CD4-positive, alpha-beta T cell treated with Interleukin-6 for 4 hours (primary cell): ENCODE data around the gene SYT7.

ENCODE experiments used
- DNase-seq: peaks from one replicate; pipeline ENCODE4 v3.0.0-alpha.2; 2020; ENCODE audit warnings: mixed read lengths

SYT7 gene

DNA sequence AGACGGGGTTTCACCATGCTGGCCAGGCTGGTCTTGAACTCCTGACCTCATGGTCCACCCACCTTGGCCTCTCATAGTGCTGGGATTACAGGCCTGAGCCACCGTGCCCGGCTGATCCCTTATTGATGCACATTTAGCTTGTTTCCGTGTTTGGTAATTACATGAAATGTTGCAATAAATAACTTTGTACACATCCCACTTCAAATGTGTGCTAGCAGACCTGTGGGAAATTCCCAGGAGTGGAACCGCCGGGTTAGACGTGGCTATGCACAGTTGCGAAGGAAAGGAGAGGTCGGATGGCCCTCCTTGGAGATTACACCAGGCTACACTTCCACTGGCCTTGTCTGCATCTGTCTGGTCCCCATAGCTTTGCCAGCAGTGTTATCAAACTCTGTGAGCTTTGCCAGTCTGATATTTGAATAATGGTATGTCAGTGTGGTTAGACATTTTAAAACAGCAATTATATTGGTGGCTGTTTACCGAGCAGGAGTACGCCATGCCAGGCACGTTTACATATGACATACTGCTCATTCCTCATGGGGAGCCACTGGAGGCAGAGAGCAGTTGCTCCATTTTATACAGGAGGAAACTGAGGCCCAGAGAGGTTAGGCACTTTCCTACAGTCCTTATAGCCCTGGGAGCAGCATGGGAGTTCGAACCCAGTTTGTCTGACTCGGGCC is 27.2 kb upstream of the SYT7 start:
- DNase-seq, result no peak

DNA sequence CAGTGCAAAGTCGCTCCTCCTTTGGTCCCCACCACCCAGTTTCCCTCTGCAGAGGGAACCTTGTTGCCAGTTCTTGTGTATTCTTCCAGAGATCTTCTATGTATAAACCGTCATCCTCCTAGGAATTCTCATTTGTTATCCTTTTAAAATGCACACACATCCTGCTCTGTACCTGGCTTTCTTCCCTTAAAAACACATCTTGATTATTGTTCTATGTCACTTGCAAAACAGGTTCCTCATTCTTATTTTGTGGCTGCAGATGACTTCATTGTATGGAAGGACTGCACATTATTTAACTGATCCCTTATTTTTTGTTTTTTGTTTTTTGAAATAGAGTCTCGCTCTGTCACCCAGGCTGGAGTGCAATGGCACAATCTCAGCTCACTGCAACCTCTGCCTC is 26.6 kb upstream of the SYT7 start:
- DNase-seq, result no peak

DNA sequence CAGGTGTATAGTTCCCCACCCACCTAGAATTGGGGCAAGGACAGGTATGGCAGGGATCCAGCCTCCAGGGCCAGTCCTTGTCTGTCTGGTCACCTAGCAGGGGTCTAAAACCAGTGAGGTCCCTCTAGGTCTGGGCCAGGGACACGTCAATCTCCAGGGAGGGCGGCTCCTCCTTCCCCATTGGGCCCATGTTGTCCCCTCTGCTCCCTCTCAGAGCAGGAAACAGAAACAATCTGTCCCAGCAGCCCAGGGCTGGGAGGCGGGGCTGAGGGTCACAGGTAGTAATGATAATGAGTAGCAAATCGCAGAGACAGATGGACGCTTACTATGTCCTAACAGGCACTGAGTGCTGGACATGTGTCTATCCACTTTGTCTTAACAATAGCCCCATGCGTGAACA is 22.8 kb upstream of the SYT7 start:
- DNase-seq, result no peak

DNA sequence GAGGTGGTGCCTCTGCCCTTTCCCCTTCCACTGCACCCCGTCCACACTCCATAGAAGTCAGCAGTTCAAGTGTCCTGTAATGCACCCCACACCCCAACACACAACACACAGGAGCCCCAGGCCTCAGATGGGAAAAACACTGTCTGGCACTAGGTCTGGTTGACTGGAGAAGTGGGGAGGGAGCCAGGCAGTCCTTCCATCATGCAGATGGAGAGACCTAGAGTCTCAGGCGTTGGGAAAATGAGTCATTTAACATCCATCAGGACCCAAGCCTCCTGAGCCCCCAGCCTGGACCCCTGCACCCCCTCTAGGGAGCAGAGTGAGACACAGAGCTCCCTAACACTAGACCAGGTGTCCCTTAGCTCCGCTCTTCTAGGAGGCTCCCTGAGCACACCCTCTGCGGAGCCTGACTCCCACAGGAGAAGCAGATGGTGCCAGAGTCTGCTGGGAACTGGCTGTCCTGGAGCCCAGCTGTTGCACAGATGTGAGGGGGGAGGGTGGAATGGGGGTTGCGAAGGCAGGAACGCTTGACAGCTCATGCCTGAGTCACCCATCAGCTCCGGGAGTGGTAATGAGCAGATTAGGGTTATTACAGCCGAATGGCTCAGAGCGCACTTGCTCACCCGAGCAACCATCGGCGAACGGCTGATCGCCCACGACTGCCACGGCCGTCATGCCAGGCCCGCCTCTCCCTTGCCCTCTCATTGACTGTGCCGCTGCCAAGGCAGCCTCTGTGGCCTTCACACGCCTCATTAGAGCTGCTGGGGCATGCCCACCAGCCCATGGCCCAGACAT is 22.1 kb upstream of the SYT7 start:
- no peak for DNase-seq

DNA sequence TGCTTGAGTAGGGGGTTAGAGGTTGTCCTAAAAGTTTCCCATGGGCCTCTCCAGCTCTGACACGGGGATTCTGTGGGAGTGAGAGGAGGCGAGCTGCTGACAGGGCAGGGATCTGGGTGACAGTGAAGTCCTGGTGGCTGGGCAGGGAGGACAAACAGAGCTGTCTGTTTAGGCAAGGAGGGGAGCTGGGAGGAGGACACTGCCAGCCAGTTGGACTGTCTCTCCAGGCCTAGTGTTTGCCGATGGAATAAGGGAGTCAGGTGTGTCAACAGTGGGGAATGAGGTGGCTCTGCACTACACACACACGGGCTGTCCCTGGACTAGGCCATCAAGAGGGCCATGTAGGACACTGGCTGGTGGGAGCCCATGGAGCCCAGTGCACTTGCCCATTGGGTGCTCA is 20.6 kb upstream of the SYT7 start:
- no peak for DNase-seq

DNA sequence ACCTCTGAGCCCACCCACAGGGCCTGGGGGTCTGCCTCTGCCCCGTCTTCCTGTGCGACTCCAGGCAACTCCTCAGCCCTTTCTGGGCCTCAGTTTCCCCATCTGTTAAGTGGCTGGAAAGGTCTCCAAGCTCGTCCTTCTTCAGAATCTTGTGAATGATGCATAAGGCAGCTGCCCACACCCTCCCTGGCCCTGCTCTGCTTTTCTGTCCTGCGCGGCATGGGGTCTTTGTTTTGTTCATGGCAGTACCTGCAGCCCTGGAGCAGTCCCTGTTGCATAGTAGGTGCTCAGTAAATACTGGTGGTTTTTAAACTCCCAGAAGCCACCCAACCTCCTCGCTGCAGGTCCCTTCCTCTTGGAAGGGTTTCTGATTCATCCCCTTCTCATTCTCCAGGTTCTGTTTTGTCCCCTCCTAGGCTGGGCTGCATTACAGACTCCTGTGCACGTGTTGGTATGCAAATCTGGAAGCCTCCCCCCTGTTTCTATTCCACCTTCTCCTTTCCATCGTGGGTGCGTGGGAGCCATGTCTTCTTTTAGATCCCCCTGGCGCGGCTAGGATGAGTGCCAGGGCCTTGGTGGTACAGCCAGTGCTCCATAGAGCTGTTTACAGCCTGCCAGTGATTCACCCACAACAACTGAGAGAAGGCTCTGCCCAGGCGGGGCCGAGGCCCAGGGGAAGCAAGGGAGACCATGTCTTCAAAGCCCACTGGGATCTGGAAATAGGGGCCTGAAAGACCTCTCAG is 19.3 kb upstream of the SYT7 start:
- DNase-seq, result no peak

DNA sequence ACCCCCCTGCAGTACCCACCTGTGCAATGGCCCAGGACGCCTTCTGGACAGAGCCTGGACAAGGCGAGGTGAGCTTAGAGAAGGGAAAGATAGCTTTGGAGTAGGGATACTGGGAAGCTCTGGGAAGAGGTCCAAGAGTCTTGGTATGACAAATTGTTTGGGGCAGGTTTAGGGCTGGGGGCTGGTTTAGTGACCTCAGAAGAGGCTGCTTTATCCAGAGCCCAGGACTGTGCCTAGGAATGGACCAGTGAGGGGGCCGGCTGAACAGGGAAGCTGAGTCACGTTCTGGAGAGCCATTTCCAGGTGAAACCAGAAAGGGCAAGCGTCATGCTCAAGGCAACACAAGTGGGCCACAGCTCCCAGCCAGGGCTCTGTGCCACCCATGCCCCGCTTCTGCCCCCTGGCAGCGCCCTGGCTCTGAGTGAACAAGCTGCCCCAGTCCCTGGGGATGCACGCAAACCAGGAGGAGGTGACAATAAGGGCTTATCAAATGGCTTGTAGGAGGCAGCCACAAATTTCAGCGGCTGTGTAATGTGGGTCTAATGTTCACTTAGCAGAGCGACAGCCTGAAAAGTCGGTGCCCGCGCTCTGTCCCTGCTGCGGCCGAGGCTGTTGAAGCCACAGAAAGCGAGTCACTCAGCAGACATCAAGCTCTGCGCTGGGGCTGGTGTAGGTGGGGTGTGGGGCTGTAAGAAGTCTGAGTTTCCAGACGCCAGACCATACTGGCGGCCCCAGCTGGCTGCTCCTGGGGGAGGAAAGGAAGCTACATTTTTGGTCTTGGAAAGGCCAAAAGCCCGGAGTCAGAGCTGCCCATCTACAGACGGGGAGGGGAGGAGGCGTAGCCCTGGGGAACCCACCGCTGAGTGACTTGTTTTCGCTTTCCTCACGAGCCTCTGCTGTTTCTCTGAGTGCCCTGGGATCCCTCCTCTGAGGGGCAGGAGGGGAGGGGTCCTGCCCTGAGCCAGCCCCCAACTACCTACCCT is 18.3 kb upstream of the SYT7 start:
- no peak for DNase-seq

DNA sequence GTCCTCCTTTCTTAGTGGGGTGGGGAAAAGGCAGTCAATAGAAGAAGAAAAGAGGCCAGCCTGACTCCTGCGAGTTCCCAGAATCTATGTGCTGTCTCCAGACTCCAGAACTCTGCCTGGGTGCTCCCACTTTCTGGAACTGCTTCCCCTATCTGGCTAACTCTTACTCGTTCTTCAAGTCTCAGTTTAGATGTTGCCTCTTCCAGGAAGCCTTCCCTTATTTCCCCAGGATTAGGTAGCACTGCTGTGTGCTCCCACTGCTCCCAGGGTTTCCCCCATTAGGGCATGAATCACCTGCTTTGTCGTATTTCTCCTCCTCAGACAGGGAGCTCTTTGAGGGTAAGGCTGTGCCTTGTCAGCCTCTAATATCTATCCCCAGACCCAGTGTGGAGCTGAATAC is 17.5 kb upstream of the SYT7 start:
- no peak for DNase-seq

DNA sequence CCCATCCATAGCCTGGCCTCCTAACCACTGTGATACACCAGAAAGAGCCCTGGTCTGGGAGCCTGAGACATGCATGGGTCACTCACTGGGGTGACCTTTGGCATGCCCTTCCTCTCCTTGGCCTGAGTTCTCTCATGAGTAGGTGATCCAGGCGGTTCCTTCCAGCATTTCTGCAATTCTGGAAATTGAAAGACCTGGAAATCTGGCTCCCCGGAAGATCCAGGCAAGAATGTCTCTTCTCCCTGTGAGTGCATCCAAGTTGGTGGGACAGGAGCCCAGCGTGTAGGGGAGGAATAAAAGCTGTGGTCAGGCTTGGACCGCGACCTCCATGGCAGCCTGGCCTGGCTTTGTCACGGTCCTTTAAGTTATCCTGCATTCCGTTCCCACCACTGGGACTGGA is 16.1 kb upstream of the SYT7 start:
- DNase-seq, result no peak

DNA sequence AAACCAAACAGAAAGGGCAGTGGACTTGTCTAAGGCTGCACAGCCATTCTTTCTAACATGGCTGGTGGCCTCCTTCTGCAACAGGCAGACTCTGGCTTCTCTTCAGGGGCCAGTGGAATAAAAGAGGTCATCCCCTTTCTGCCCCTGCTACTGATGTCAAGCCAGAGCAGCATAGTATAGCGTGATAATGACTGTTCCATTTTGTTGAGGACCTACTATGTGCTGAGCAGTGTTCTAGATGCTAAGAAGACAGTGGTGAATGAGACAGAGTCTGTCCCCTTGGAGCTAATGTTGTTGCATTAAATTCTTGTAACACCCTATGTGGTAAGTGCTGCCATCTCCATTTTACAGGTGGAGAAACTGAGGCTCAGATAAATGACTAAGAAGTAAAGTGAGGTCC is 15.7 kb upstream of the SYT7 start:
- no peak for DNase-seq

DNA sequence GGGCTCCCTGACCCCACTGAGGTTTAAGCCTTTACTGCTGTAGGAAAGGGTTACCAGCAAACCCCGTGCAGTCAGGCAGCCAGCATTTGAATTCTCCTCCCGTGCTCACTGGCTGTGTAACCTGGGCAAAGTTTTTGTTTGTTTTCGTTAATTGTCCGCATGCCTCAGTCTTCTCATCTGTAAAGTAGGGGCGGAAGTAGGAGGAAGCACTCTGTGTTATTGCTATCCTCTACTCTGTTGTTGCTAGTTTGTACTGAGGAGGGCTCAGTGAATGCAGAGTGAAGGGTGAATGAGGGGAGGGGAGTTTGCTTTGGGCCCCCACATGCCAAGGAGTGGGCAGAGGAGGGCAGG is 14.0 kb upstream of the SYT7 start:
- no peak for DNase-seq

DNA sequence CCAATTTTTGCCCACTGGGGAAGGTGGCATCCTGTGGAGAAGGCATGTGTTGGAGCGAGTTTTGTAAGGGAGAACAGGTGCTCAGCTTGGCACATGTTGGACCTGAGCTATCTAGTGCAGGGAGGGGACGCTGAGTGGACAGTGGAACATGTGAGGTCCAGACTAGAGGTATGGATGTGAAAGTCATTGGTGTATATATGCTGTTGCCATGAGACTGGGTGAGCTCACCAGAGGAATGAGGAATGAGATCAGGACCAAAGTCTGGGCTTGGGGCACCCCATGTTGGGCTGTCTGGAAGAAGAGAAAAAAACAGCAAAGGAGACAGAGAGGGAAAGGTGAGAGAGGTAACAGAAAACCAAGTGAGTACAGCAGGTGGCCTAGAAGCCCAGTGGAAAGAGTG is 12.3 kb upstream of the SYT7 start:
- DNase-seq, result no peak

DNA sequence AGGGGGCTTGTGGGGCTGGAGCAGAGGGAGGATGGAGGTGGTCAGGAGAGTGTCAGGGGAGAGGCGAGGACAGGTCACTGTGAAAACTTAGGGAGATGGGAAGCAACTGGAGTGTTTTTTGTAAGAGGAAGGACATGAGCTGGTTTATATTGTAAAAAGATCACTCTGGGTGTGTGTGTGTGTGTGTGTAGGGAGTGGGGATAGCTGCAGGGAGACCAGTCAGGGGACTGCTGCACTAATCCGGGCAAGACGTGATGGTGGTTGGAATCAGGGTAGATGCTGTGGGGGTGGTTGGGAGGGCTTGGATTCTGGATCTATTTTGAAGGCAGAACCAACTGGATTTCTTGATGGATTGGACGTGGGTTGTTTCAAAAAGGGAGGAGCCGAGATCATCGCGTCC is 11.3 kb upstream of the SYT7 start:
- no peak for DNase-seq

DNA sequence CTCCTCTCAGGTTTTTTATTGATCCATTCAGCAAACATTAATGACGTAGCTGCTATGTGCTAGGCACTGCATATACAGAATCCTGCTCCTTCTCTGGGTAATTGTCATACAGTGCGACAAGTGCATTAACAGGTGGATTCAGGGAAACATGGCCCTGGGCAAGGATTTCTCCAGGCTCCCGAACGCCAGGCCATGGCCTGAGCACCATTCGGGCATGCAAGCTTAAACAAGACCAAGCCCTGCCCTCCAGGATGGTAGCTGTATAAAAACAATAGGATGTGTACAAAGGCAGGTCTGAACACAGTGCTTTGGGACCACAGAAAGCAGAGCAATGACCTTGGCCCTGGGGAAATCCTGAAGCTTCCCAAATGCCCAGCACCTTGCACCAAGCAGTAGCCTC is 9.1 kb upstream of the SYT7 start:
- DNase-seq, result no peak

DNA sequence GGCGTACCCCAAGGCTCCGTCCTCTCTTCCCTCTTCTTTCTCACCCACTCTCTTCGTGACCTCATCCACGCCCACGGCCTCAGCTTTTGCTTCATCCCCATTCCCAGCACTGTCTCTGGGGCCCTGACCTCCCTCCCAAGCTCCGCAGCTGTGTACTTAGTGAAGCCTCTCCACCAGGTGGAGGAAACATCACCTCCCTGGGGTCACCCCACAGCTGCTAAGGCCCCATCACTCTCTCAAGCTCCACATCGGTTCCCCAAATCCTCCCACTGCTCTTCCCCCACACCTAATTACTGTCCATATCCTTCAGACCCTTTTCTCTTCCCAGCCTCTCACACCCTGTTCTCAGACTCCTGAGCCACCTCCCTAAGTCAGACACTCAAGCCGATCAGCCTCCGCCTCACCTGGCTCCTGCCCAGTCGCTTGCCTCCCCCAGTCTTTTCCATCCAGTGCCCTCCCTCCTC is 7.9 kb upstream of the SYT7 start:
- peak; percentile 3 for DNase-seq

DNA sequence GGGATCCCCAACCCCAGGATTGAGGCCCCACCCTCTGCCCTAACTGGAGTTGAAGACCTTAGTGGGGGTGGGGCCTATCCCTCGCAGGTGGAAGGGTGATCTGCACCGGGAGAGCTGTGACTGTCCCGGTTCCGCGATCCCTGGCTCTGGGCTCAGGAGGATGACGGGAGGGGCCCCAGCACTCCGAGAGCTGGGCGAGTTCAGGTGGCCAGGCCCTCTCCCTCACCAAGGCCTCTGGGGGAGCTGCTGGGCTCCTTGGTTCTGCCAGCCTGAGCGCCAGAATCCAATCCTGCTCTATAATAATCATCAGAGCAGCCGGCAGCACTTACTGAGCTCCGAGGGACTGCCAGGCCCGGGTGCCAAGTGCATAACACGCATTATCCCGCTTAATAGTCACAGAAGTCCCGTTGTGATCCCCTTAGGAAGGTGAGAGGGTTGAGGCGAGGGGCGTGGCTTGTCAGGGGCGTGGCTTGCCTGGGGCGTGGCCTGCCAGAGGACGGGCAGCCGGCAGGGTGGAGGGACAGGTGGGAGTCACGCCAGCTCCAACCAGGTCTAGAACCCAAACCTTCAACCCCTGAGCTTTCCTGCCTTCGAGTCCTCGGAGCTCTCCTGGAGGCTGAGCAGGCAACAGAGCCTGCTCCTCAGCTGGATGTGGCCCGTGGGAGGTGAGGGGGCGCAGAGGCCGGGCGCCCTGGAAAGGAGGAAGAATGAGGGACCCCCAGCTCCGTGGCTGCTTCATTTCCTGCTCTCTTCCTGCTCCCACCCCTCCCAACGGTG is 7.3 kb upstream of the SYT7 start:
- peak; percentile 76 for DNase-seq

DNA sequence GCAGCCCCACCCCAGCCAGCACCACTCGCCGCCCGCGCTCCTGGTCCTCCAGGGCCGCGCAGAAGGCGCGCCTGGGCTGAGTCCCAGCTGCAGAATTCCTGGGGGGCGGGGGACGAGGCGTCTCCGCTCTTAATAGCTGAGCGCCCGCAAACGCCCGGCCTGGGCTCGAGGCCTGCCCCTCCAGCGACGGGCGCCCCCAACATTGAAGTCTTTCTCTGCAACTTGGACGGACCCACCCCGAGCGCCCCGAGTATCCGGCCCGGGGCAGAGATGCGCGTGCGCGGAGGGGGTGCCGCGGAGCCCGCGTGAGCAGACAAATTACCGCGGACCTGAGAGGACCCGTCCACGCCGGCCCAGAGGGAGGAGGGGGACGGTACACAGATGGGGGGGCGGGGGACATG is 6.7 kb upstream of the SYT7 start:
- peak; percentile 64 for DNase-seq

DNA sequence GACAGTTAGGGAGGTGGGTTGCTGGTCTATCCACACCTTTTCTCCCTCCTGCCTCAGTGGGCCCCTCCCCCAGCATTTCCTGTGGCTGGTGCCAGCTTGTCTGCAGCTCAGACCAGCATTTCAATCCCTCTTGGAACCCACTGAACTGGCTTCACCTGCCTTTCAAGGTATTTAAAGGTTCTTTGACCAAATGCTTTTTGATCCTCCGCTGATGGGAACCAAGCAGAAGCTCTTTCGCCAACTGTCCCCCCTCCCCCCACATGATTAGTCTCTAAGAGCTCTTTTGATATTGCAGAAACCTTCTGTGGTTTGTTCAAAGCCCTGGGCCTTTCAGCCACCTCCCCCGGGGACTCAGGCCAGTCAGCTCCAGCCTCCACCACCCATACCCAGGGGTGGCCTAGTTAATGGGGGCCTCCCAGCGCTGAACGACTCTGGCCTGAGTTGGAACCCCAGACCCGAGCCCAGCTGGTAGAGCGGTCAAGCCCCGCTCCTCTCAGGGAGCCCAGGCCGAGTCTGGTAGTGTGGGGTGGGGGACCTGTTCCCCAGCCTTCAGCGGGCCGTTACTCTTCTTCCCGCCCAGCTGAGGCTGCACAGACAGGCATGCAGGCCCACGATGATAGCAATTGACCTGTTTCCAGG is 6.0 kb upstream of the SYT7 start:
- DNase-seq, result no peak

DNA sequence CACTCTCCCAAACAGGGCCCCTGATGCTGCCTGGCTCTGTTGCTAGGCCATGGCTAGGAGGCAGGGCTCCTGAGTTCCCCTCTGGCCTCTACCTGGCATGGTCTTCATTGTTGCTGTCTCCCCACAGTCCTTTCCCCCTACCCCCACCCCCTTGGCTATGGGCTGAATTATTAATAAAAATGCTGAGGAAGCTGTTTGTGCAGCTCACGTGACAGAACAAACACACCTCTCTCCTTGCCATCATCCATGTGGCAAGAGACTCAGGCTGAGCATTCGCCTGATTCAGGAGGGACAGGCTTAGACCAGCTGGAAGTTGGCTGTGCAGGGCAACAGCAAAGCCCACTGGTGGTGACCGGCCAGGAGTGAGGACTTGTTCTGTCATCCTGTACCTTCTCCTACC is 4.2 kb upstream of the SYT7 start:
- DNase-seq, result no peak

DNA sequence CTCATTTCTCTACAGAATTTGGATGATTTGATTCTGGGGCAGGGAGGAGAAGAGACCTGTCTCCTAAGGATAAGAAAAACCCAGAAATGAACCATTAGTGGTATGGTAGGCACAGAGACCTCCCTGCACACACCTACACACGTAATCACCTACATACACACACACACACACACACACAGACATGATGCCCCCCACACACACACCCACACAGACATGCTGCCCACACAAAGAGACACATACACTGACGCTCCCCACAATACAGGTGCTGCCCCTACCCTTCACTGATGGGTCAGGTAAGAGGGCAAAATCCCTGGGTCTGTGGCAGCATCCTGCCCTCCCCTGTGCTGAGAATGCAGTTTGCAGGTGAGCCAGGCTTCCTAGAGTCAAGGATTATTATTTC is 1.1 kb upstream of the SYT7 start:
- no peak for DNase-seq

DNA sequence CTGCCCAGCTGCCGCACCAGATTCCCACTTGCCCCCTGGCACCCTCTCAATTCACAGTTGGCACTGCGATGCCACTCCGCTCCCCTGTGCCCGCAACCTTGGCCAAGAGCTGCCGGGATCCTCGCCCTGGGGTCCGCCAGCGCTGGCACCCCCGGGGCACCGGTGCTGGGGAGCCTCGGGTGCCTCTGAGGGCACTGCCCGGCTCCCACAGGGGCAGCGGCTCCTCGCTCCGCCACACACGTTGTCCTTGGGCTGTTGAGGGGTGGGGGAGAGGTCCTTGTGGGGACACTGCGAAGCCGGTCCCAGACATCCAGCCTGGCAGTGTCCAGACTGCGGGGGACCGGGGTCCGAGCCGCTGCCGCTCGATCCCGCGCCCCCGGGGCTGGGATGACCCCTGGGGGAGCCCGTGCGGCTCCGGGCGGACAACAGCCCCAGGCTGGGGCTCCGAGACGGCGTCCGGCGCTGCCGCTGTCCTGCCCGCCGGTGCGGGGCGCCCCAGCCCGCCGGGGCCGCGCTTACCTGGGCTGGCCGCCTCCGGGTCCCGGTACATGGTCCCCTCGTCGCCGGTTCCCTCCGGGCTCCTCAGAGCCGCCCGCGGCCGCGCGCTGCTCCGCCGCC is 496 bp downstream of the SYT7 start:
- no peak for DNase-seq
